Dendritic cell treated with granulocyte-macrophage colony-stimulating factor and Interleukin-4, amounts not matched to agents 40 ng/mL and 50 ng/mL, for 4 days (primary cell): Measurements from ENCODE around the gene ST7.

Experiments
- H3K27ac Mint-ChIP-seq: one replicate; pipeline ENCODE4 v1.8.0; 2022; ENCODE audit warnings: mild to moderate bottlenecking, mixed read lengths
- H3K27me3 Mint-ChIP-seq: one replicate; pipeline ENCODE4 v1.8.0; 2022; ENCODE audit warnings: mild to moderate bottlenecking, mixed read lengths
- H3K36me3 Mint-ChIP-seq: one replicate; pipeline ENCODE4 v1.8.0; 2022; ENCODE audit warnings: low read depth, mixed read lengths
- H3K4me1 Mint-ChIP-seq: one replicate; pipeline ENCODE4 v1.8.0; 2022; ENCODE audit warnings: low read depth, mixed read lengths
- H3K4me3 Mint-ChIP-seq: one replicate; pipeline ENCODE4 v1.8.0; 2022; ENCODE audit warnings: mild to moderate bottlenecking, moderate library complexity, mixed read lengths
- H3K9me3 Mint-ChIP-seq: one replicate; pipeline ENCODE4 v1.8.0; 2022; ENCODE audit warnings: mixed read lengths
- intact Hi-C: fragments of 100-400 bp; cut with micrococcal nuclease; formaldehyde crosslinking; loops from one replicate; pipeline ENCODE4 v1.15.0; 2022

ST7 gene

DNA sequence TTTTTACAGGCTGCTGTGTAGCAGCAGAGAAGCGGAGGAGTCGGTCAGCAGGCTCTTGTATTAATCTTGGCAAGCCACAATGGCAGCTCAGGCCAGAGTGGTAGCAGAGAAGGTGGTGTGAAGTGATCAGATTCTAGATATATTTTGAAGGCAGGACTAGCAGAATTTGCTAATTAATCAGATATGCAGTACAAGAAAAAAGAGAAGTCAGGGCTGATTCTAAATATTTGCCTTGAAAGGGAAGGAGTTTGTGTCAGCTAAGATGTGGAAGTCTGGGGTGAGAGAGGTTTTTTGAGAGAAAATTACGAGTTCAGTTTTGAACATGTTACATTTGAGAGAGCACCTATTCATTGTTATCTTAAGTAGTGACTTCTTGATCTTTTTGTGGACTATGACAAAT lies 193.2 kb downstream of the ST7 start:
- no peaks in the 10 kb centered on the region for H3K9me3 Mint-ChIP-seq
- intact Hi-C loops: no loop called here
- H3K4me3 Mint-ChIP-seq: peak overlapping the region; percentile 58
- peaks cover 36% of the 10 kb centered on the region for H3K4me1 Mint-ChIP-seq
- H3K36me3 Mint-ChIP-seq: peaks cover 26% of the 10 kb centered on the region
- no peaks in the 10 kb centered on the region for H3K27me3 Mint-ChIP-seq
- peak overlapping the region; percentile 73 for H3K27ac Mint-ChIP-seq

DNA sequence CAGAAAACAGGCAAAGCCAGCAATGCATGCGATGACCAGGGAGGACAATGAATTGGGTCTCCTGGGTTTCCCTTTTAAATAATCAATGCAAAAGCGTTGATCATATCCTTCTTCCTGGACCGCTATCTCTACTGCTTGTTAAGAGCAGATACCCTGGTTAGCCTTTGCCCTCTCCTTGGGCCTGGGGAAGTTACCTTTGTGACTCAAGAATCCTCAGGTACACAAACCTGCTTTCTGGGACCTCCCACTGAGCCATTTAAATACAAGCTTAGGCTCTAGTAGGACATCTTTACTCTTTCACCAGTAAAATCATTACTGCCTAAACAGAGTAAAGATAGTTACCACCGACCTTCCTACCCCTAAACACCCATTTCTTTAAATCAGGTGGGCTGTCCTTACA lies 195.7 kb downstream of the ST7 start:
- intact Hi-C loops: no loop called here

DNA sequence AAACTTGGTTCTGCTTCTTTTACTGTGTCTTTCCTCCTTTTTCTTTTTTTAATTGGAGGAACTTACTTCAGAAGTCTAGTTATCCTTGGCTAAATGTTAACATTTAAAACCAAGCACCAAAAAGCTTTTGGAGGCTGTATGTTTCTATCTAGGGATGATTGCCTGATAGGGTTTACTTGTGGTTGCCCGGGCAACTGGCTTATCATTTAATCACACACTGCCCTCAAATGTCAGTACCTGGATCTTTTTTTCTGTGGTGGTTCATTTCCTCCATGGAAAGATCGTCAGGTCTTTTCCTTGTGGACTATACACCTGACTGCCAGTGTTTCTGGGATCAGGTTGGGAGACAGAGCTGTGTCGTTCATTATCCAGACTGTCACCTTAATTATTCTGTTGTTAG lies 196.4 kb downstream of the ST7 start:
- Mint-ChIP-seq H3K9me3 (no peaks in the 10 kb centered on the region), H3K27me3 (no peaks in the 10 kb centered on the region), H3K4me1 (peaks cover 26% of the 10 kb centered on the region), H3K27ac (no peak overlapping the region), H3K36me3 (peaks cover 7% of the 10 kb centered on the region), H3K4me3 (no peak overlapping the region)
- intact Hi-C loops: no loop called here

More for the DNA sequence above, 195.7 kb downstream of the ST7 start:
- Mint-ChIP-seq H3K27me3 (no peaks in the 10 kb centered on the region), H3K9me3 (no peaks in the 10 kb centered on the region), H3K27ac (no peak overlapping the region), H3K4me1 (peaks cover 26% of the 10 kb centered on the region), H3K36me3 (peaks cover 7% of the 10 kb centered on the region), H3K4me3 (no peak overlapping the region)

DNA sequence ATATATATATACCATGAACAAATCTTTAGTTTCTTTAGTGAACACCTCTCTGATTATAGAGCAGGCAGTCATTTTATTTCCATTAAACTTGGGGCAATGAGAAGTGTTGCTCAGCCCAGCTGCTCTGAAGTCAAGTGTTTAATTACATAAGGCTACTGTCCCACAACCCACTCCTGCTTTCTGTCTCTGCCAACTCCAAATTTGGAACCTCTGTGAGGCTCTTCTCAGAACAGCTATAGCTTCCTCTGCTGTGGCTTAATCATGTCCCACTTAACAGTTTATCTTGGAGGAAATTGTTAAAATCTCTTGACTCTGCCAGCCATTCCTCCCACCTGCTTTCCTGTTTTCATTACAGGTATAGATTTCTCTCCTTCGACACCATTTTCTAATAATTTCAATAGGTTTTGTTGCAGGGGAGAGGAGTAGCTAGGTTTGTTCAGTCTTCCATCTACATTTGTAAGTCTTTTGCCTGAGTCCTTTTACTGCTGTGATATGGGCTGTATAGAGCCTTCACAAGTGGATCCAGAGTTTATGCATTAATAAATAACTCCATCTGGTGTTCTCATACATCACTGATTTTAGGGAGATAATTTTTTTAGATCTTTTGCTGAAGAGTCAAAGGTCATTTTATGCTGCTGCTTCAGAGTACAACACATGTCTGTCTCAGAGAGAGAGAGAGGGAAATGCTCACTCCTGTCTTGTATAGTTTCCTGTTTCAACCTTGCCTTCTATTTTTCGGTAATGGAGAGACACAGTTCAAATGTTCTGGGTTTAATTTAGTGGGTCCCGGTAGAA lies 199.1 kb downstream of the ST7 start:
- no peaks in the 10 kb centered on the region for H3K9me3 Mint-ChIP-seq
- no peak overlapping the region for H3K4me3 Mint-ChIP-seq
- peaks cover 7% of the 10 kb centered on the region for H3K36me3 Mint-ChIP-seq
- intact Hi-C loops: no loop called here
- H3K27ac Mint-ChIP-seq: no peak overlapping the region
- H3K4me1 Mint-ChIP-seq: peaks cover 10% of the 10 kb centered on the region
- no peaks in the 10 kb centered on the region for H3K27me3 Mint-ChIP-seq

DNA sequence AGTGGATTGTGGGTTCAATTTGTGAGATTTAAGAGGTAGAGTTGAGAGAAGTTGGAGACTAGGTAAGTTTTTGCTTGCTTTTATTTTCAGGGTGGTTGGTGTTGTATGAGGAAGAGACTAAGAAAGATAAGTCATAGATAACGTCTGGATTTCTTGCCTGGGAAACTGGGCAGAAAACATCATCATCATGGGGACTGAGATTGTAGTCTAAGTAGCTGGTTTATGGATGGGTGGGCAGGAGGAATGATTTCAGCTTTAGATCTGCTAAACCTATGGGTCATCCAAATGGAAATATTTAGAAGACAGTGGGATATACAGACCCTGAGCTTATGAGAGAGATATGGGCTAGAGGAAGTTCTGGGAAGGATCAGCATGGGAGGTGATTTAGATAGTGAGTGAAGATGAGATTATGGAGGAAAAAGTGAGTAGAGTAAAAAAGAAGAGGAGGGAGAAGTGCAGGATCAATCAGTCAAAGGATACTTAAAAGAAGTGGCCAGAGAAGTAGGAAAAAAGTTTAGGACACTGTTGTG lies 199.8 kb downstream of the ST7 start:
- intact Hi-C loops: no loop called here
- Mint-ChIP-seq H3K9me3 (no peaks in the 10 kb centered on the region), H3K4me3 (no peak overlapping the region), H3K4me1 (peaks cover 5% of the 10 kb centered on the region), H3K27ac (no peak overlapping the region), H3K36me3 (peaks cover 7% of the 10 kb centered on the region), H3K27me3 (no peaks in the 10 kb centered on the region)

DNA sequence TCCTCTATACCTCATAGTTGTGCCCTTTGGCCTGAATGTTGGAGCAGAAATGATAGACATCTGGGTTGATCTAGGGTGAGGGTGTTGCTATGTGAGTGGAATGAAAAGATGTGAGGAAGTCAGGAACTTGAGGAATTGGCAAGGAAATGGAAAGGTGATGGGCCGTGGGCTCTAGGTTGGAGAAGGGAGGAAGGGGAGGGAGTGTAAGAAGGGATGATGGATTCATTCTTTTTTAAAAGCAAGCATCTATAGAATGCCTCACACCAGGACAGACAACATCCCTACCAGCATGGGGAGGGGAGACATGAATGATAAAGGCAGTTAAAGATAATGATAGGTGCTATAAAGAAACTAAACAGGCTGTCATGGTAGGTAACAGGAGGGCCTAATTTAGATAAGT lies 201.4 kb downstream of the ST7 start:
- Mint-ChIP-seq H3K27me3 (no peaks in the 10 kb centered on the region), H3K4me1 (peaks cover 5% of the 10 kb centered on the region), H3K27ac (no peak overlapping the region), H3K9me3 (no peaks in the 10 kb centered on the region), H3K36me3 (peaks cover 7% of the 10 kb centered on the region), H3K4me3 (no peak overlapping the region)
- intact Hi-C loops: no loop called here

DNA sequence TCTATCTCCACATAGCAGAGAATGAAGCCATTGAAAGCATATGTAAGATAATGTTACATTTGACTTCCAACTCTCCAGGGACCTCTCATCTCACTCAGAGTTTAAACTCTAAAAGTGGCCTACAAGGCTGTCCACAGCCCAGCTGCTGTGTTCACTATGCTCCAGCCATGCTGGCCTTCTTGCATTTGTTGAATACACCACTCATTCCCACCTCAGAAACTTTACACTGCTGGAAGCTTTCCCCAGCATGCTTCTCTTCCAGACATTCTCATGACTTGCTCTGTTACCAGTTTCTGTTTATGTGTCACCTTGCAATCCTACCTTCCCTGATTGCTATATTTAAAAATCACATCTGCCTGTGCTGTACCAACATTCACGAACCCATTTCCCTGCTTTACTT lies 202.4 kb downstream of the ST7 start:
- Mint-ChIP-seq H3K4me1 (no peaks in the 10 kb centered on the region), H3K9me3 (no peaks in the 10 kb centered on the region), H3K36me3 (peaks cover 2% of the 10 kb centered on the region), H3K4me3 (no peak overlapping the region), H3K27ac (no peak overlapping the region), H3K27me3 (no peaks in the 10 kb centered on the region)
- intact Hi-C loops: no loop called here

DNA sequence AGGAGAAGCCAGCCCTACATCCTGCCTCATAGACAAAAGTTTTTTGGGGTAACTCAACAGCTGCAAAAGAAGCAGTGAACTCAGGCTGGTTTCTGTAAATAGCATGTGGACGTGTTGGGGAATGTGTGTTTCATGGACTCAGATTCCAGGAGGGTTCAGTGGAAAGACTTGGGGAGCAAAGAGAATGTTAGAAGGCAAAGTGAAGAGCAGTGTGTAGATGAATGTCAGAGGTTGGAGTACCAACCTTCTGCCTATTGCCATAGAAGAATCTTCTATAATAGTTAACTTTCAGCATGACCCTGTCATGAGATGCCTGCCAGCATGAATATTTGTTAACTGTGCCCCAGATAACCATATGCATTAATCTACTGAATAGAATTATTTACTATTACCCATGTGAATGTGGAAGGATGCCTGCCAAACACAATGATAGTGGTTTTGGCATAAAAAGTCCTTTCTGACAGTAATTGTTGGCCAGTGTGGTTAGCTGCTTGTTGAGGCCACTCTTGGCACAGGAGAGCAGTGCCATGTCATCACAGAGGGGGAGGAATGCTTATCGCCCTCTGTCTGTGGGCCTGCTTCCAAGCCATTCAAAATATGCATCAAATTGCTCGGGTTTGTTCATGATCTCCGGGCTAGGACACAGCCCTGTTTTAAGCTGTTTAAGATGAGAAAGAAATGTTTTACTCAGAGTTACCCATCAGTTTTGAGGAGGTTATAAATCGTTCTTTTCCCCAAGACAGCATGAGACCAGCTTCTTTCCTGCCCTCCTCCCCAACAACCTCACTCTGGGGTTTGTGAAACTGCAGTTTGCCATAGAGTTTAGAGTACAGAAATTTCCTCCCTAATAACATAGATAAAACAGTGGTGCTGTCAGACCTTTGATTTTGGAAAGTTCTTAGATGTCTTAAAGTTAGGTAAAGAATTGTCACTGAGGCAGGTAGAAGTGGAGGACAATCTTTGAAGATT lies 204.2 kb downstream of the ST7 start:
- Mint-ChIP-seq H3K27ac (no peak overlapping the region), H3K9me3 (no peaks in the 10 kb centered on the region), H3K4me1 (no peaks in the 10 kb centered on the region), H3K27me3 (no peaks in the 10 kb centered on the region), H3K36me3 (no peaks in the 10 kb centered on the region), H3K4me3 (no peak overlapping the region)
- intact Hi-C loops: no loop called here

DNA sequence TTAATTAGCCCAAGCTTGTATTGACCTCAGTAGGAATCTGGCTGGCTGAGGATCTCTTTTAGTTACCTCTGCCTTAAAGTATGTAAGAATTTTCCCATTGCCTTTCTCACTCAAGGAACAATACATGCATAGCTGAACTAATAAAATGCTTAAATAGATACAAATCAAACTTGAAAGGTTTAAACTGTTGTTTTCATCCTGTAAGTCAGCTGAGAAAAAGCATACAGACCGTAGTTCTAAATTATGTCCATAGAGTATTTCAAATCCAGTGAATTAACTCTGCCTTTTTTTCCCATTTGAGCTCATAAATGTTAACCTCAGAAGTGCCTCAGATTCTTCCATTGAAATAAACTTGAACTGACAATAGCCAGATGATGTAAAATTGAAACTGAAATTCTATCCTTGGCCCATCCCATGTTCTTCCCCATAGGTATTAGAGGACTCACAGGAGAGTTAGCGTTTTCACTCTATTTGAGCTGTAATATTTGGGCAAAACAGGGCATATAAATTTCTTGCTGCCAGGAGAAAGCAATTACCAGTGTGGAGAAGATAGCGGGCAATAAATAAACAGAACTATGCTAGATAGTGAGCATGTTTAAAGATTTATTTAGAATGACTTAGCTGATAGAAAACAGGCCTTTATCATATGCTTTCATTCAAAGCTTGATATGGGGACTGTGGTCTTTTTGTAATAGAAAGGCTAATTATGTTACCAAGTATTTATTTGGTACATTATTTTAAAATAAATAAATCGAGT lies 205.8 kb downstream of the ST7 start:
- no peak overlapping the region for H3K27ac Mint-ChIP-seq
- H3K27me3 Mint-ChIP-seq: no peaks in the 10 kb centered on the region
- no peaks in the 10 kb centered on the region for H3K36me3 Mint-ChIP-seq
- no peaks in the 10 kb centered on the region for H3K4me1 Mint-ChIP-seq
- no peak overlapping the region for H3K4me3 Mint-ChIP-seq
- H3K9me3 Mint-ChIP-seq: no peaks in the 10 kb centered on the region
- intact Hi-C loops: no loop called here

DNA sequence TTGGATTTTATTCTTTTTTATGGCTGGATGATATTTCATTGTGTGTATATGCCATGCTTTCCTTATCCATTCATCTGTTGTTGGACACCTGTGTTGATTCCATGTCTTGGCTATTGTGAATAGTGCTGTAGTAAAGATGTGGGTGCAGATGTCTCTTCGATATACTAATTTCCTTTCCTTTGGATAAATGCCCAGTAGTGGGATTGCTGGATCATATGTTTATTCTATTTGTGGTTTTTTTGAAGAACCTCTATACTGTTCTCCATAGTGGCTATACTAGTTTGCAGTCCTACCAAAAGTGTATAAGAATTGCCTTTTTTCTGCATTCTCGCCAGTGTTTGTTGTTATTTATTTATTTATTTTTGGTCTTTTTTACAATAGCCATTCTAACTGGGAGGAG lies 209.8 kb downstream of the ST7 start:
- no peaks in the 10 kb centered on the region for H3K9me3 Mint-ChIP-seq
- H3K36me3 Mint-ChIP-seq: no peaks in the 10 kb centered on the region
- no peak overlapping the region for H3K4me3 Mint-ChIP-seq
- H3K27ac Mint-ChIP-seq: no peak overlapping the region
- intact Hi-C loops: no loop called here
- peaks cover 11% of the 10 kb centered on the region for H3K4me1 Mint-ChIP-seq
- H3K27me3 Mint-ChIP-seq: no peaks in the 10 kb centered on the region

DNA sequence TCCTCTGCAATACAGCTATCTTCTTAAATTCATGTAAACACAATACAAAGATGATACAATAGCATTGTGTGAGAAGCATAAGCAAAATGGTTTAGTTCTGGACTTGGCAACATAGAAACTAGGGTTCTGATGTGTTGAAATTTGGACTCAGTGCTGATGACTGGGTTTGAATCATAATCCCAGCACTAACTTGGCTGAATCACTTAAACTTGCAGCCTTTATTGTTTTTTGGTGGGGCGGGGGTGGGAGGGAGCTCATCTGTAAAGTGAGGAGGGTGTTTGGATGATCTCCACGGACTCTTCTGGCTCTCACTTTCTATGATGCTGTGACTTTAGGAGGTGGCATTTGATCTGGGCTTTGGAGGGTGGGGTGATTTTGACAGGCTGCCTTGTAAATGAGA lies 211.3 kb downstream of the ST7 start:
- intact Hi-C loops: no loop called here
- H3K27me3 Mint-ChIP-seq: no peaks in the 10 kb centered on the region
- no peaks in the 10 kb centered on the region for H3K36me3 Mint-ChIP-seq
- H3K4me1 Mint-ChIP-seq: peaks cover 11% of the 10 kb centered on the region
- no peaks in the 10 kb centered on the region for H3K9me3 Mint-ChIP-seq
- H3K4me3 Mint-ChIP-seq: no peak overlapping the region
- H3K27ac Mint-ChIP-seq: peak overlapping the region; percentile 15

DNA sequence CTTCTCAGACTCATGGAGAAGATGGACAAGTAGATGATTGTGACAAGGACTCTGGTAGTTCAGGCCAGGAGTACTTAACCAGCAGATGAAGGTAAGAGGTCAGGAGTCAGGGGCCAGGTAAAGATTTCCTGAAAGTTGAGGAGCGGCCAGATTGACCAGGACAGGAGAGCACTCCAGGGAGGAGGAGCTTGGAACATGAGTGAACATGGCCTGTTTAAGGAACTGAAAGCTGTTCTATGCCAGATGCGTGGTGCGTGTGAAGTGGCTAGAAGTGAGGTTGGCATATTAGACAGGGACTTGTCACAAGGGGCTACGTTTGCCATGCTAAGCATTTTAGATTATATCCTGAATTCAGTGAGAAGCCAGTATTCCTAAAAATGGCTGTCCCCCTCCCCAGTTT lies 212.4 kb downstream of the ST7 start:
- Mint-ChIP-seq H3K27me3 (no peaks in the 10 kb centered on the region), H3K36me3 (no peaks in the 10 kb centered on the region), H3K27ac (peak overlapping the region; percentile 56), H3K4me1 (peaks cover 11% of the 10 kb centered on the region), H3K4me3 (no peak overlapping the region), H3K9me3 (no peaks in the 10 kb centered on the region)
- intact Hi-C loops: no loop called here

DNA sequence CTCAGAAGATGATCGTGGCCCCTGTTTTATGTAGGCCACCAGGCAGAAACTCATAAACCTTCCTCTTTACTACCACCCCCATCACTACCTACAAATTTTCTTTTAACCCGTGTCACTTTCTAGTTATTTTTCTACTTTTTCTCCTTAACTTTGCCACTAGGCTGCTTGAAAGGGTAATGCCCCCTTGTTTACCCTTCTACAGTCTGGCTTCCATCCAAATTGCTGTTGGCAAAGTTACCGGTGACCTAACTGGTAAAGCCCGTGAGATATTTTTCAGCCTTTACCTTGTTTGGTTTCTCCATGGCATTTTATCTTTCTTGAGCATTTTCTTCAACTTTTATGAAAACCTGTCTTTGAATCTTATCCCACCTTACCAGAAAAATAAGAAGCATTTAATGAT lies 216.6 kb downstream of the ST7 start:
- intact Hi-C loops: no loop called here
- Mint-ChIP-seq H3K27me3 (no peaks in the 10 kb centered on the region), H3K9me3 (no peaks in the 10 kb centered on the region), H3K4me3 (no peak overlapping the region), H3K27ac (peak overlapping the region; percentile 0), H3K36me3 (peaks cover 29% of the 10 kb centered on the region), H3K4me1 (peaks cover 11% of the 10 kb centered on the region)
